Measurements from ENCODE around the gene RSPO1.
"Not testable (repeated sequence)": the region's sequence is repeated elsewhere in the genome, so short reads cannot be mapped to it uniquely, and the experiment has no call there.

Gene RSPO1

DNA sequence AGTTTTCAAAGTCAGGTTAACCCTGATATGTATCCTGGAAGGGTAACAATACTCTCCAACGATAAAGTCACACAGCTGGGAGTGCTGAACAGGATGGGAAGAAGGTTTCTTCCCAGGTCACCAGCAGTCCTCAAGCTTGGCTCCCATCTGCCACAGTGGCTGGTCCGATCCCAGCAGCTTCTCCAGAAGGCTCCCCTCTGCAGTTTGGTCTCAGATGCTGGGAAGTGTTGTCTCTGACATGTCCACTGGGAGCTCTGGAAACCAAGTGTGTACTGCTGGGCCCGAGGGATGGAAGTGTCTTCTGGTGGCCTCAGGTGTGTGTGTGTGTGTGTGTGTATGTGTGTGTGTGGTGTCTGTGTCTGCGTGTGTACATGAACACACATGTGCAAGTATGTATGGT is 22.5 kb downstream of the RSPO1 start:
- DNase-seq, result no peak

GRCh38 chr1:37609994-37610393 is 24.7 kb downstream of the RSPO1 start:
- DNase-seq, result no peak

DNA sequence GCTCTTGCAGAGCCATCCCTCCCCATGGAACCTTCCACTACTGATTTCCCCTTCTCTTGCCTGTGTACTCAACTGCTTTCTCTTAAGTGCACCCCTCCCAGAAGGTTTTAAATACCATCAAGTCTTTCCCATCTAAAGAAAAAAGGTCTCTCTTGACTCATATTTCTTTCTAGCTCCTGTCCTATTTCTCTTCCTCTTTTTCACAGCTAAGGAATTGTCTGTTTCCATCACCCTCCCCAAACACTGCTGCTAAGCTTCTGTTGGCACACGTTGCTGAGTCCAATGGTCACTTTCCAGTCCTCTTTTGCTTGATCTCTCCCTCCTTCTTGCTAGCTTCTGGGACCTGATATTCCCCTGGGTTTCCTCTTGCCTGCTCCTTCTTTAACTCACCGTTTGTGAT is 25.7 kb downstream of the RSPO1 start:
- no peak for DNase-seq

- DNase-seq, result no peak
Measured at GRCh38 chr1:37606481-37607263, 28.0 kb downstream of the RSPO1 start.

GRCh38 chr1:37605806-37606474 is 28.8 kb downstream of the RSPO1 start:
- DNase-seq, result no peak

GRCh38 chr1:37605061-37605650 is 29.5 kb downstream of the RSPO1 start:
- DNase-seq, result no peak

DNA sequence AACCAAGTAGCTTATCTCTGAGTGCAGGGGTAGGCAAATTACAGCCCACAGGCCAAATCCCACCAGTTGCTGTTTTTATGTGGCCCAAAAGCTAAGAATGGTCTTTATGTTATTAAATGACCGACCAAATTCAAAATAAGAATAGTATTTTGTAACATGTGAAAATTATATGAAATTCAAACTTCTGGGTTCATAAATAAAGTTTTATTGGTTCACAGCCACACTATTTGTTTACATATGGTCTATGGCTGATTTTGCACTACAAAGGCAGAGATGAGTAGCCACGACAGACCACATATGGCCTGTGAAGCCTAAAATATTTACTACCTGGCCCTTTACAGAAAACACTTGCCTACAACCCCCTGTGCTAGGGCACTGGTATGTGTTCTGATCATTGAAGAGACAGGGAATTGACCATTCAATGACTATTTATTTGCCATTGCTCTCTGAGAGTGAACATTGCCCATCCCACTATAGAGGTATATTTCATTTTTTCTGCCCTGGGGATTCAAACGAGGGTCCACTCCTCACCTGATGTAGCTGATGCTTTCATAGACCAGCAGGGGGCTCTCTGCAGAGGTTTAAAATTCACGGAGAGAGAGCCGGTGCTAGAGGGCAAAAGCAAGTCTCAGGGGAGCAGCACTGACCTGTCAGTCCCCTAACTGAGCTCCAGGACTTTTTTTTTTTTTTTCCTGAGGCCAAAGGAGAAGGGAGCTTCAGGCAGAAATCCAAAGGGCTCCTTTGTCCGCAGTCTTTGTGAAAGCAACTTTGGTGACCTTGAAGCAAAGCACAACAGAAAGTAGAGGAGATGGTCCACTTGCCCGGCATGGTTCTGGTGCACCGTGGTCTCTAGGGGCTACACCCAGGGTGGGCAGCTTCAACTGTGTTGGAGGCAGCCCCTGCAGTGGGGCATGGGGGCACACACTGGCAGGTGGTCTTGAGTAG is 31.7 kb downstream of the RSPO1 start:
- peak; percentile 47 for DNase-seq

GRCh38 chr1:37601441-37601840 is 33.3 kb downstream of the RSPO1 start:
- no peak for DNase-seq

DNA sequence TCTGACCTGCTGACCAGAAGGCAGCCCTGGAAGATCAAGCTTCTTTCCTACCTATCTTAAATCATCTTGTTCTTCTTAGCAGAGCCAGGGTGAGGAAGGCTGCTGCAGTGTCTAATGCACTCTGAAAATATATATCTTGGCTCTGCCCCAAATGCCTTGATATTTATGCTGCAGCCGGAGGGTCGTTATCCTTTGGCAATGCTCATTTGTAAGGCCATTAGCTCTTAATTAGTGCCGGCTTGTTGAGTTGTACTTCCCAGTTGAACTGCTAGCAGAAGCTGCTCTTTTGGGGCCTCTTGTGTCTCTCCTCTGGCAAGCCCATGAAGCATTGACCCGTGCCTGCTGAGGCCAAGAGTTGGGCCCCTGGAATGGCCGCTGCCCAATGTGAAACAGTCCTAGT is 34.8 kb downstream of the RSPO1 start:
- DNase-seq, result no peak

DNA sequence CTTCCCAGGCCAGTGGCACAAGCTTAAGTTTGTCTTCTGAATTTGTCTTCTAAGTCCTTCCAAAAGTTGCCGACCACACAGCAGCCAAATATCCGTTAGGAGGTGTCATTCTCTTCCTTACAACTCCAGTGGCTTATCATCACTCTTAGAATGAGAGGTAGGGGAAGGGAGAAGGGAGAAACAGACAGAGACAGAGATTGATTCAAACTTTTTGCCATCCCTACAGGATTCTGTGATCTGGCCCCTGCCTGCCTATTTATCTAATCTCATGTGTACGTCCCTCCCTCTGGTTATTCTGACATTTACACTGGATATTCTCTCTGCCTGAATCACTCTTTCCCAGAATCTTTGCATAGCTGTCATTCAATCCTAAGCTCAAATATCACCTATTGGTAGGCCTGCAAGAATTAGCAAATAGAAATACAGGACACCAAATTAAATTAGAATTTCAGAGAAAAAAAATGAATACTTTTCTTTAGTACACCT is 38.5 kb downstream of the RSPO1 start:
- no peak for DNase-seq

DNA sequence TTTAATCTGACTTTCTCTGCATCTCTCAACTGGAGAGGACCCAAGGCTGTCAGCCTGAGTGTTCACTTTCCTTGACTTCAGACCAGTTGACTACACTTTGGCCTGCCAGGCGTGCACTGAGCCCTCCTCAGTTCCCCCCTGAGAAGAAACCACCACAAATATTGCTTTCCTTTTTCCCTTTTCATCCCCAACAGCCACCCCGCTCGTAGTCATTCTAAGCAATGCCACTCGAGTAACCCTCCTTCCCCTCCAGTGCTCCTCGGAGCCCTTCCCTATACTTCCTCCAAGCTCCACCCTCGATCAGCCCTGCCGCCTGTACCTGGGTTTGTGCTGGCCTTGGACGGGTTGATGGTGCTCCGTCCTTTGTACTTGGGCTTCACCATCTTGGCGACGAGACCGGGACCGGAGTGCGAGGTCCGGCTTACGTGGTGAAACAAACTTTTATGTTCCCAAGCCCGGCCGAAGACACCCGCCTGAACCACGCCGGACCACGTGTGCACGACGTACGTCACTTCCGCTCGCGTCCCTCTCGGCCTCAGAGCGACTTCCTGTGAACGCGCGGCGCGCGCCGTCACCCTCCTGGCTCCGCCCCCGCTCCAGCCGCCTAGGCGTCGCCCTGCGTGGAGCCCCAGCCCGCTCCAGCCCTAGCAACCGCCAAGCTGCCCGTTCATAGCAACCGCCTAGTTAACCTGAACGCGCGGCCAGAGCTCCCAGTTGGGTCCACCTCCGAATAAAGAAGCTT is 39.1 kb downstream of the RSPO1 start, which contains the start of gene GNL2:
TSS of gene GNL2 (minus strand) at position 498 of the 742 bp plus-strand sequence. CDS start at position 383, 115 bp downstream.
- peak; percentile 95 for DNase-seq

GRCh38 chr1:37593726-37594125 is 41.0 kb downstream of the RSPO1 start:
- no peak for DNase-seq

GRCh38 chr1:37588939-37589338 is 45.8 kb downstream of the RSPO1 start:
- DNase-seq, result no peak

DNA sequence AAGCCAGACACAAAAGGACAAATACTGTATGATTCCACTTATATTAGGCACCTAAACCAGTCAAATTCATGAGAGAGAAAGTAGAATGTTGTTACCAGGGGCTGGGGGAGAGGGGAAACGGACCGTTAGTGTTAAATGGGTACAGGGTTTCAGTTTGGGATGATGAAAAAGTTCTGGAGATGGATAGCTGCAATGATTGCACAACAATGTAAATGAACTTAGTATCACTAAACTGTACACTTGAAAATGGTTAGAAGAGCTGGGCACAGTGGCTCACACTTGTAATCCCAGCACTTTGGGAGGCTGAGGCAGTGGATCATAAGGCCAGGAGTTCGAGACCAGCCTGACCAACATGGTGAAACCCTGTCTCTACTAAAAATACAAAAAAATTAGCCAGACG is 50.1 kb downstream of the RSPO1 start:
- not testable (repeated sequence) for DNase-seq

GRCh38 chr1:37575692-37576091 is 59.0 kb downstream of the RSPO1 start:
- no peak for DNase-seq

GRCh38 chr1:37574834-37575480 is 59.7 kb downstream of the RSPO1 start:
- no peak for DNase-seq

GRCh38 chr1:37570528-37571334 is 64.0 kb downstream of the RSPO1 start:
- DNase-seq, result no peak

GRCh38 chr1:37567023-37567422 is 67.7 kb downstream of the RSPO1 start:
- DNase-seq, result no peak

GRCh38 chr1:37564892-37565291 is 69.8 kb downstream of the RSPO1 start:
- DNase-seq, result no peak

DNA sequence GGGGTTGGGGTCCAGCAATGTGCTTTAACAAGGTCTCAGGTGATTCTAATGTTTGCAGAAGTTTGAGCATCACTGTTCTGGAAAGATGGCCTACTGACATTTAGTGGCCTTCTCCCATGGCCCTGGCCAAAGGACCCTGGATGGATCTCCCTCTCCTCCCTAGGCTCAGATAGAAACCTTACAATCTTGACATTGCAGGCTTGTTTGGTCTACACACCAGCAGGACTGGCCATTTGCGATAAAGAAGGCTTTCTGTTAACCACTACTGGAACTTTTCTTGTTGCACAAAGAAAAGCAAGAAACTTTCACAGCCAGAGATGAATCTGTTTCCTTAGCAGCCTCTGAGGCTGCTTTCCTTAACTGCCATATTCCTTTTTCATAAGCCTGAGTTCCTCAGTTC is 71.7 kb downstream of the RSPO1 start:
- no peak for DNase-seq
